Stimulated activated effector memory CD8-positive, alpha-beta T cell treated with anti-CD3 and anti-CD28 coated beads, Interleukin-12 subunit alpha, Interleukin-12 subunit beta, amount 100 ng/mL, for 72 hours (primary cell): ENCODE data around the gene MT1X.

Source experiments
- ATAC-seq: fragments of 150-1000 bp; cut with Tn5 transposase; 2 replicates; pipeline ENCODE4 v1.10.0; 2021
- DNase-seq, 2 donors: peaks; one replicate each; pipeline ENCODE4 v3.0.0; 2021 to 2022; ENCODE audit warnings: low spot score in 2 of 2
- H3K27ac Mint-ChIP-seq: one replicate; pipeline ENCODE4 v1.8.0; 2022; ENCODE audit warnings: mild to moderate bottlenecking, mixed read lengths
- H3K36me3 Mint-ChIP-seq: one replicate; pipeline ENCODE4 v1.8.0; 2022; ENCODE audit warnings: mild to moderate bottlenecking, mixed read lengths
- H3K4me1 Mint-ChIP-seq: one replicate; pipeline ENCODE4 v1.8.0; 2022; ENCODE audit warnings: mixed read lengths
- H3K4me3 Mint-ChIP-seq: one replicate; pipeline ENCODE4 v1.8.0; 2022; ENCODE audit warnings: mild to moderate bottlenecking, mixed read lengths
- H3K9me3 Mint-ChIP-seq: one replicate; pipeline ENCODE4 v1.8.0; 2022; ENCODE audit warnings: mixed read lengths

Gene MT1X

DNA sequence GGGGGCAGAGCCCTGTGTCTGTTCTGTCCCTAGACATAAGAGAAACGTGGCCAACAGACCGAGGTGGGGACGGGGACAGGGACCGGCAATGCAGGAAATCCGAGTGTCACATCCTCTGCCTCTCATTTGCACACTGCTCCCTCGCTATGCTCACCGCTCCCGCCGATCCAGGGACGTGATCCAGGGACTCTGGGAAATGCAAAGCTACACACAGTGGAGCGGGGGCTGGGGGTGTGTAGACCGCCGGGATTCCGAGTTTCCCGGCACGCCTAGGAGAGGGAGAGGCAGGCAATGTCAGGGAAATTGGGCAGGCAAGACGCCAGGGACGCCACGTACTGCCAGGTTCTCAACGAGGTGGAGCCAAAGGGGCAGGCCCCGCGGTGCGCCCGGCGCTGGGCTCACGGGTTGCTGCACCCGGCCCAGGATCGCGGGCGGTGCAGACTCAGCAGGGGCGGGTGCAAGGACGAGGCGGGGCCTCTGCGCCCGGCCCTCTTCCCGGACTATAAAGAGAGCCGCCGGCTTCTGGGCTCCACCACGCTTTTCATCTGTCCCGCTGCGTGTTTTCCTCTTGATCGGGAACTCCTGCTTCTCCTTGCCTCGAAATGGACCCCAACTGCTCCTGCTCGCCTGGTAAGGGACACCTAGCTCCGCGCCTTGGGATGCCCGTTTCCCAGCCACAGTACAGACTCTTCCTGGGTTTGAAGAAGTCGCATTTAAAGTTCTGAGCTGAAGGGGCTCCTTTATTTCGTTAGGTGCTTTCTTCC lies at the start of gene MT1X:
Gene MT1X, plus strand, starts transcription at position 532 of the 764 bp plus-strand sequence. Its CDS starts 71 bp downstream, at position 603.
- Mint-ChIP-seq H3K4me1 (peaks cover 40% of the 10 kb centered on the region), H3K36me3 (peaks cover 7% of the 10 kb centered on the region), H3K4me3 (peak within 1 kb of the TSS; percentile 86), H3K9me3 (no peaks in the 10 kb centered on the region), H3K27ac (peak within 1 kb of the TSS; percentile 93)
- DNase-seq (peak; percentile 78 to 91), ATAC-seq (peak; percentile 95)

DNA sequence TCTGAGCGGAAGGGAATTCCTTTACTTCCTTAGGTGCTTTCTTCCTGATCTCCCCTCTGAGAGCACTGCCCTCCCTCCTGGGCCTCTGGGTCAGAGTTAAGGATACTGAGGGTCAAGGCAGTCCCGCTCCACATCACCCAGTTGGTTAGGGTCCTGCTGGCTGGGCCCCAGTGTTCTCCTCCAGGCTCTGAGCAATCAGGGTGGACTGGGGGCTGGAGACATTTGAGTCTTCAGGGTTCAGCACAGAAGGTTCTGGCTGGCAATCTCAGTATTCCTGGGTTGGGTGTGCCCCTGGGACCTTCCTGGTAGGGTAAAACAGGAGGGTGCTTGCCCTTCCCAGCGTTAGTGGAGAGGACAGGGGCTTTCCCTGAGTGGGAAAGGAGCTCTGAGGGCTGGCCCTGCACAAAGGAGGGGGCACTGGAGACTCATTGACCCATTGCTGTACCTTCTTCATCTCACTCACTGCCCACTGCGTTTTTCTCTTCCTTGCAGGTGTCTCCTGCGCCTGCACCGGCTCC lies 49.4 kb upstream of the MT1X start:
- Mint-ChIP-seq H3K9me3 (no peaks in the 10 kb centered on the region), H3K36me3 (no peaks in the 10 kb centered on the region), H3K4me3 (peak overlapping the region; percentile 60), H3K4me1 (peaks cover 27% of the 10 kb centered on the region), H3K27ac (no peak overlapping the region)
- no peak for DNase-seq
- ATAC-seq: no peak

DNA sequence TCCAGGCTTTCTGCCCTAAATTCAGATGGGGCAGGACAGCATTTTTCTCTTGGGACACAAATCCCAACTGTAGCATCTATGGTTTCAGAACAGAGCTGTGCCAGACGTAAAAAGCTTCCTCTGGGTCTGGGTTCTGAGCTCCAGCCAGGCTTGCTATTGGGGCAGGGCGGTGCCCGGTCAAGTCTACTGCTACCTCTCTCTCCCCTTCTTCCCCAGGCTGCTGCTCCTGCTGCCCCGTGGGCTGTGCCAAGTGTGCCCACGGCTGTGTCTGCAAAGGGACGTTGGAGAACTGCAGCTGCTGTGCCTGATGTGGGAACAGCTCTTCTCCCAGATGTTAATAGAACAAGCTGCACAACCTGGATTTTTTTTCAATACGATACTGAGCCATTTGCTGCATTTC lies 48.7 kb upstream of the MT1X start:
- Mint-ChIP-seq H3K4me3 (no peak overlapping the region), H3K4me1 (peaks cover 30% of the 10 kb centered on the region), H3K27ac (no peak overlapping the region), H3K9me3 (no peaks in the 10 kb centered on the region), H3K36me3 (no peaks in the 10 kb centered on the region)
- DNase-seq (no peak), ATAC-seq (no peak)

DNA sequence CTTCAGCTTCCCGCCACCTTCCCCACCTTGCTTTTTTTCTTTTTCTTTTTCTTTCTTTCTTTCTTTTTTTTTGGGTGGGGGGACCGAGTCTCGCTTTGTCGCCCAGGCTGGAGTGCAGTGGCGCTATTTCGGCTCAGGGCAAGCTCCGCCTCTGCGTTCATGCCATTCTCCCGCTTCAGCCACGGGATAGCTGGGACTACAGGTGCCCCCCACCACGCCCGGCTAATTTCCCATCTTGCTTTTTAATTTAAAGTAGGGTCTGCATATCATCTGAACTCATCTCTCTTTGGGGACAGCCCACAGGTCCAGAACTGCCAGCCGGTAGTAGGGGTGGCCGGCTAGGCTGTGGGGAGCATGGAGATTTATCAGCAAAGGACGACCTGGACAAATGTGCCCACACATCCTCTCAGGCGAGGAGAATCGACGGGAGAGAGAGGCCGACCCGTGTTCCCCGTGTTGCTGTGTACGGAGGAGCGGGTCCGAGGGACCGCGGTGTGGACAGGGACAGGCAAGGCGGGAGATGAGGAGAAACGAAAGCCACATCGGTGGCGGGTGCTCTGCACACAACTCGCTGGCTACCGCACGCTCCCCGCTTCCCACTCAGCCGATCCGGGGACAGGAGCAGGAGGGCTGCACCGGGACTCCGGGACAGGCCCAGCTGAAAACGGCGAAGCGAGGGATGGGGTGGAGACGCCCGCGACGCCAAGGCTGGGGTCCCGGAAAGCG lies 47.4 kb upstream of the MT1X start:
- H3K27ac Mint-ChIP-seq: no peak overlapping the region
- no peaks in the 10 kb centered on the region for H3K36me3 Mint-ChIP-seq
- H3K4me3 Mint-ChIP-seq: peak overlapping the region; percentile 68
- ATAC-seq: no peak
- DNase-seq: no peak
- peaks cover 30% of the 10 kb centered on the region for H3K4me1 Mint-ChIP-seq
- no peaks in the 10 kb centered on the region for H3K9me3 Mint-ChIP-seq

DNA sequence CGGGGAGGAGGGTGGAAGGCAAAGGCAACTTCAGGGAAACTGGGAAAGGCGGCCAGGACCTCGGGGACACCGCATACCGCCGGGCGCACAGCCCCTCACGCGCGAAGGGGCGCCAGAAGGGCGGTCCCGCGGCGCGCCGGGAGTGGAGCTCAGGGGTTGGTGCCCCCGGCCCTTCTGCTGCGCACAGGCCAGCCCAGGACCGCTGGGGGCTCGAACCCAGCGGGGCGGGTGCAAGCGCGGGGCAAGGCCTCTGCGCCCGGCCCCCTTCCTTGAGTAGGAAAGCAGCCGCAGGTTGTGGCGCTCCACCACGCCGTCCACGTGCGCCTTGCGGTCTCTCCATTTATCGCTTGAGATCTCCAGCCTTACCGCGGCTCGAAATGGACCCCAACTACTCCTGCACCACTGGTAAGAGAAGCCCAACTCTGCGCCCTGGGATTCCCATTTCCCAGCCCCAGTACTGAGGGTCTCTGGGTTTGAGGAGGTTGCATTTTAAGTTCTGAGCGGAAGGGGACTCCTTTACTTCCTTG lies 46.8 kb upstream of the MT1X start:
- H3K27ac Mint-ChIP-seq: no peak overlapping the region
- no peaks in the 10 kb centered on the region for H3K36me3 Mint-ChIP-seq
- DNase-seq (no peak), ATAC-seq (no peak)
- H3K9me3 Mint-ChIP-seq: no peaks in the 10 kb centered on the region
- H3K4me1 Mint-ChIP-seq: peaks cover 30% of the 10 kb centered on the region
- peak overlapping the region; percentile 68 for H3K4me3 Mint-ChIP-seq

DNA sequence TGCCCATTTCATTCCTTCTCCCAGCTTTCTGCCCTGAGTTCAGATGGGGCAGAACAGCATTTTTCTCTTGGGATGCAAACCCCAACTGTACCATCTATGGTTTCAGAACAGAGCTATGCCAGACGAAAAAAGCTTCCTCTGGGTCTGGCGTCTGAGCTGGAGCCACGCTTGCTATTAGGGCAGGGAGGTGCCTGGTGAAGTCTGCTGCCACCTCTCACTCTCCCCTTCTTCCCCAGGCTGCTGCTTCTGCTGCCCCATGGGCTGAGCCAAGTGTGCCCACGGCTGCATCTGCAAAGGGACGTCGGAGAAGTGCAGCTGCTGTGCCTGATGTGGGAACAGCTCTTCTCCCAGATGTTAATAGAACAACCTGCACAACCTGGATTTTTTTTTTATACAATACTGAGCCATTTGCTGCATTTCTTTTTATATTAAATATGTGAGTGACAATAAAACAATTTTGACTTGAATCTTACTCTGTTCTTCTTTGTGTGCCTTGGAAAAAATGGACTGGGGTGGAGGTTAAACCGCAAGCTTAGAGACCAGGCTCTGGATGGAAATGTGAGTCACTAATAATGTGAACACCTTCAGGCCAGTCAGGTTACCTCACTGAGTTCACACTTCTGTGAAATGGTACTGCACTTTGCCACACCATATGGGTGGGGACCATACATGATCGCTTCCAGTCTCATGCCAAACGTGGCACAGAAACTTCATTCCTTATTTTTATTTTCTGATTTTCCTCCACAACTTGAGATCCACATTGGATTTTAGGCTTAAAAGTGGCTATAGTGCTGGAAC lies 45.5 kb upstream of the MT1X start:
- Mint-ChIP-seq H3K4me3 (no peak overlapping the region), H3K9me3 (no peaks in the 10 kb centered on the region), H3K4me1 (peaks cover 27% of the 10 kb centered on the region), H3K27ac (no peak overlapping the region), H3K36me3 (no peaks in the 10 kb centered on the region)
- no peak for ATAC-seq
- DNase-seq: no peak

DNA sequence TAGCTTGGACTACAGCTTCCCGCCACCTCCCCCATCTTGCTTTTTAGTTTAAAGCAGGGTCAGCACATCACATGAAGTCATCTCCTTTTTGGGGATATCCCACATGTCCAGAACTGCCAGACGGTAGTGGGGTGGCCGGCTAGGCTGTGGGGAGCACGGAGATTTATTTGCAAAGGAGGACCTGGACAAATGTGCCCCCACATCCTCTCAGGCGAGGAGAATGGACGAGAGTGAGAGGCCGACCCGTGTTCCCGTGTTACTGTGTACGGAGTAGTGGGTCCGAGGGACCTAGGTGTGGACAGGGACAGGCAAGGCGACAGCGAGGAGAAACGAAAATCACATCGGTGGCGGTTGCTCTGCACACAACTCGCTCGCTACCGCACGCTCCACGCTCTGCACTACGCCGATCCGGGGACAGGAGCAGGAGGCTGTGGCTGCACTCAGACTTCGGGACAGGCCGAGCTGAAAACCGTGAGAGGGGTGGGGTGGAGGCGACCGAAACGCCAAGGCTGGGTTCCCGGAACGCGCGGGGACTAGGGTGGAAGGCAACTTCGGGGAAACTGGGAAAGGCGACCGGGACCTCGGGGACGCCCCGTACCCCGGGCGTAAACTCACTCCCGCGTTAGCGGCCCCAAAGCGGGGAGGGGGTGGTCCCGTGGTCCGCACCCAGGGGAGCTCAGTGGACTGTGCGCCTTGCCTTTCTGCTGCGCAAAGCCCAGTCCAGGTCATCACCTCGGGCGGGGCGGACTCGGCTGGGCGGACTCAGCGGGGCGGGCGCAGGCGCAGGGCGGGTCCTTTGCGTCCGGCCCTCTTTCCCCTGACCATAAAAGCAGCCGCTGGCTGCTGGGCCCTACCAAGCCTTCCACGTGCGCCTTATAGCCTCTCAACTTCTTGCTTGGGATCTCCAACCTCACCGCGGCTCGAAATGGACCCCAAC lies 44.2 kb upstream of the MT1X start, which contains the start of gene MT1A:
Gene MT1A, plus strand, starts transcription at position 853 of the 937 bp plus-strand sequence. Its CDS starts 73 bp downstream, at position 926.
- ATAC-seq: peak; percentile 49

DNA sequence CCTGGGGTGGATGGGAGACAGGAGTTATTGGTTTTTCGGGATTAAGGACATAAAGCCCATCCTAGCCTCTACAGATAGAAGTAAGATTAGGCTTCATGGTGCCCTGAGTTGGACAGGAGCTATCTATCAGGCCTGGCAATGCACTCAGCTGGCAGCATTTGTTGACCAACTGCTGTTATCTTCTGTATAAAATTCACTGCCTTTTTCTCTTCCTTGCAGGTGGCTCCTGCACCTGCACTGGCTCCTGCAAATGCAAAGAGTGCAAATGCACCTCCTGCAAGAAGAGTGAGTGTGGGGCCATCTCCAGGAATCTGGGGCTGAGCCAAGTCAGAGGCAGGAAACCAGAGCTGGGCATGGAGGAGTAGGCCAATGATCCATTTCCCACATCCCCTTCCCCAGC lies 43.2 kb upstream of the MT1X start:
- DNase-seq (no peak), ATAC-seq (no peak)
- peak overlapping the region; percentile 57 for H3K4me3 Mint-ChIP-seq
- H3K27ac Mint-ChIP-seq: no peak overlapping the region
- peaks cover 40% of the 10 kb centered on the region for H3K4me1 Mint-ChIP-seq
- no peaks in the 10 kb centered on the region for H3K36me3 Mint-ChIP-seq
- no peaks in the 10 kb centered on the region for H3K9me3 Mint-ChIP-seq

More for the DNA sequence above, 44.2 kb upstream of the MT1X start, which contains the start of gene MT1A:
- H3K27ac Mint-ChIP-seq: no peak within 1 kb of the TSS
- no peaks in the 10 kb centered on the region for H3K9me3 Mint-ChIP-seq
- DNase-seq: no peak
- peaks cover 30% of the 10 kb centered on the region for H3K4me1 Mint-ChIP-seq
- H3K4me3 Mint-ChIP-seq: peak within 1 kb of the TSS; percentile 57
- H3K36me3 Mint-ChIP-seq: no peaks in the 10 kb centered on the region

DNA sequence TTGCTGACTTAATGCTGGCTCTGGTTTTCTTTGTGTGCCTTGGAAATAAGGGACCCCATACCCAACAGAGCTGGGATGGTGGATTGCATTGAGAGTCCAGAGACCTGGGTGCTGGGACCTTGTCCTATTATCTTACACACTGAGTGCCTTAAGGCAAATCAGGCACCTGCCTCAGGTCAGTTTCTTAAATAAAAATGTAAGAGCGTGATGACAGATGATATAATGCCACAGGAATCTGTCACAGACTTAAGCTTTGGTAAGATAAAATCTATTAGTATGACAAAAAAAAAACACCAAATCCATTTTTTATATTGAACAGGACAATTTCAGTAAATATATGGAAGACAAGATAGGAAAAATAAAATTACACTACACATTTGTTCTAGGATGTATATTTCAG lies 42.2 kb upstream of the MT1X start:
- DNase-seq: no peak
- Mint-ChIP-seq H3K4me1 (peaks cover 38% of the 10 kb centered on the region), H3K36me3 (no peaks in the 10 kb centered on the region), H3K27ac (no peak overlapping the region), H3K4me3 (no peak overlapping the region), H3K9me3 (no peaks in the 10 kb centered on the region)
- no peak for ATAC-seq

DNA sequence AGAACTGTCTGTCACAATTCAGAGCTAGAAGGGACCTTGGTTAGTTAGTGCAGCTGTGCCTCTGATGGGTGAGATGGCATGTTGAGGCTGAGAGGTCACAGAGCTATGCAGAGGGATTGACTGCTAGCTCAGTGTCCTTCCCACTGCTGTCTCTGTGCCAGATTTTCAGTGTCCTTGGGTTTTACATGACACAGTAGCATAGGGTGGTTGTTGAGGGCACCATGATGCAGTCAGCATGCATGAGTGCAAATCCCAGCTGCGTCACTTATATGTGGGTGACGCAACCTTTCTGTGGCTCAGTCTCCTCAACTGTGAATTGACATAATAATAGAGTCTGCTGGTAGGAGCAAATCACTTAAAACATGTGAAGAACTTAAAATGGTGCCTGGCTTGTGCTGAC lies 41.1 kb upstream of the MT1X start:
- peaks cover 31% of the 10 kb centered on the region for H3K4me1 Mint-ChIP-seq
- H3K4me3 Mint-ChIP-seq: no peak overlapping the region
- DNase-seq (no peak), ATAC-seq (no peak)
- H3K9me3 Mint-ChIP-seq: no peaks in the 10 kb centered on the region
- no peaks in the 10 kb centered on the region for H3K36me3 Mint-ChIP-seq
- no peak overlapping the region for H3K27ac Mint-ChIP-seq

DNA sequence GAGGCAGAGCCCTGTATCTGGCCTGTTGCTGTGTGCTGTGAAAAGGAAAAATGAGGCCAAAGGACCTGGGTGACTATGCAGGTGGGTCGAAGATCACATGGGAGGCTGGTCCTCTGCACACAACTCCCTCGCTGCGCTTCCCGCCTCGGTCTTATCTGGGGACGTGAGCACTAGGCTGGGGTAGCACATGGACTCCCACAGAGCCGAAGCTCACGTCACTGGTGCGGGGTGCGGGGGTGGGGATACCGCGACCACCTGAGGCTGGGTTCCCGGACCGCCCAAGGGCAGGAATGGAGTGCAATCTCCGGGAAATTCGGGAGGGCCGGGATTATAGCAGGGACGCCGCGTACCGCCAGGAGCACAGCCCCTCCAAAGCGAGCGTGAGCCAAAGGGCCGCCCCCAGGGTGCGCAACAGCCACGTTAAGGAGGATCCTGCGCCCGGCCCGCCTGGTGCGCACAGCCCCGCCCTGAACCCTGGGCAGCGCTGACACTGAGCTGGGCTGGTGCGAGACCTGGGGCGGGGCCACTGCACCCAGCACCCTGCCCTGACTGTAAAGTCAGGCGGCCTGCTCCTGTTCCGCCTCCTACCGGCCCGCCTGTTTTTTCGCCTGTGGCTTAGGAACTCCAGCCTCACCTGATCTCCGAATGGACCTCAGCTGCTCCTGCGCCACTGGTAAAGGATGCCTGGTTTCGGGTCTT lies 39.0 kb upstream of the MT1X start:
- DNase-seq: peak; percentile 59 to 86
- no peak overlapping the region for H3K27ac Mint-ChIP-seq
- ATAC-seq: peak; percentile 100
- no peaks in the 10 kb centered on the region for H3K36me3 Mint-ChIP-seq
- H3K4me3 Mint-ChIP-seq: peak overlapping the region; percentile 70
- H3K4me1 Mint-ChIP-seq: peaks cover 19% of the 10 kb centered on the region
- H3K9me3 Mint-ChIP-seq: no peaks in the 10 kb centered on the region

DNA sequence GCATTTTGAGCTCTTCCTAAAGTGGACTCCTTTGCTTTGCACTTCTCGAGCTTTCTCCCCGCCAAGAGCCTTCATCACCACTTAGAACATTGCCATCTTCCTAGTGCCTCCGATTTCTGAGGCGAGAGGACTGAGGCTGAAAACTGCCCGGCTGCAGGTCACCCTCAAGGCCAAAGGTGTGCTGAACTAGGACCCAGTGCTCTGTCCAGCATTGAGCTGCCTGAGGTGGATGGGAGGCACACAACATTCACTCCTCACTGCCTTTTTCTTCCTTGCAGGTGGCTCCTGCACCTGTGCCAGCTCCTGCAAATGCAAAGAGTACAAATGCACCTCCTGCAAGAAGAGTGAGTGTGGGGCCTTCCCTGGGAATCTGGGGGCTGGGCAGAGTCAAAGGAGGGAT lies 38.4 kb upstream of the MT1X start:
- peaks cover 19% of the 10 kb centered on the region for H3K4me1 Mint-ChIP-seq
- DNase-seq: no peak
- no peaks in the 10 kb centered on the region for H3K9me3 Mint-ChIP-seq
- no peak for ATAC-seq
- H3K4me3 Mint-ChIP-seq: peak overlapping the region; percentile 70
- no peak overlapping the region for H3K27ac Mint-ChIP-seq
- no peaks in the 10 kb centered on the region for H3K36me3 Mint-ChIP-seq

DNA sequence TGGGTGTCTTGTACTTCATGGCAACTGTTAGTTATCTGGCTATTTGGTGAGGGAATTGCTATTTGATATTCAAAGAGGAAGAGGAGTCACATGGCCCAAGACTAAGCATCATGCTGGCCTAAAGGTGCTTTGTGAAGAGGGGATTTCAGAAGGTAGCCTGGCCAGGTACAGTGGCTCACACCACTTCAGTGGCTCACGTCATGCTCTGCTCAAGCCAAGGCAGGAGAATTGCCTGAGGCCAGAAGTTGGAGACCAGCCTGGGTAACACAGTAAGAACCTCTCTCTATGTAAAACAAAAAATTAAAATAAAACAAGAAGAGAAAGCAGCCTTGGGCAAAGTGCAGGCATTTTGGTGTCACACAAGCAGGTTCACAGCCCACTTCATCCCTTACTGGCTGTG lies 37.0 kb upstream of the MT1X start:
- Mint-ChIP-seq H3K27ac (no peak overlapping the region), H3K4me1 (peaks cover 19% of the 10 kb centered on the region), H3K4me3 (no peak overlapping the region), H3K36me3 (no peaks in the 10 kb centered on the region), H3K9me3 (no peaks in the 10 kb centered on the region)
- DNase-seq (no peak), ATAC-seq (no peak)

DNA sequence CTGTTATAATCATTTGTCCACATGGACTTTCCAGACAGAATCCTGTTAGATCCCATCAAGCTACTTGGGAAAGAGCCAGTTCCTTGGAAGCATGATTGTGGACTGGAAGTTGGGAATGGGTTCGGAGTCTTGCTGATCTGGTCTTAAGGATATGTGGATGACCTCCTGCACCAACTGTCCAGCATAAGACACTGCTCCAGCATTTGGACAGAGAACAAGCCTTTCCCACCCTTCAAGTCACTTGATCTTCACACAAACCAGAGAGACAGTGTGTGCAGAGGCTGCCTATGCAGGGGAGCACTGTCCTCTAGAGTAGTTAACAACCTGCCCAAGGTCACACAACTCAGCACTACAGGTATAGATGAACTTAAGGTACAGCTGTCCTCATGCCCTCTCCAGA lies 36.4 kb upstream of the MT1X start:
- no peak for ATAC-seq
- Mint-ChIP-seq H3K36me3 (no peaks in the 10 kb centered on the region), H3K27ac (no peak overlapping the region), H3K4me1 (peaks cover 19% of the 10 kb centered on the region), H3K9me3 (no peaks in the 10 kb centered on the region), H3K4me3 (no peak overlapping the region)
- DNase-seq: no peak
